Ureter (tissue), 1 donor: ENCODE results near the gene WT1. TPM values are rescaled to one million over a fixed set of nuclear protein-coding genes. Genes with fewer than 3 reads are reported as not detected.
"Not testable (repeated sequence)": the region's sequence is repeated elsewhere in the genome, so short reads cannot be mapped to it uniquely, and the experiment has no call there.

Experiments used
- DNase-seq: peaks from one replicate; pipeline ENCODE4 v3.0.0-alpha.2; 2020; ENCODE audit warnings: low spot score
- total RNA-seq: library from RNA; stranded (reverse); gene quantifications from one replicate; pipeline ENCODE4 v1.2.4, GENCODE V29; 2023
- donor health status: DM: yes; HTN: yes; CAD: no.

The WT1 gene
- 0.49 TPM for total RNA-seq

DNA sequence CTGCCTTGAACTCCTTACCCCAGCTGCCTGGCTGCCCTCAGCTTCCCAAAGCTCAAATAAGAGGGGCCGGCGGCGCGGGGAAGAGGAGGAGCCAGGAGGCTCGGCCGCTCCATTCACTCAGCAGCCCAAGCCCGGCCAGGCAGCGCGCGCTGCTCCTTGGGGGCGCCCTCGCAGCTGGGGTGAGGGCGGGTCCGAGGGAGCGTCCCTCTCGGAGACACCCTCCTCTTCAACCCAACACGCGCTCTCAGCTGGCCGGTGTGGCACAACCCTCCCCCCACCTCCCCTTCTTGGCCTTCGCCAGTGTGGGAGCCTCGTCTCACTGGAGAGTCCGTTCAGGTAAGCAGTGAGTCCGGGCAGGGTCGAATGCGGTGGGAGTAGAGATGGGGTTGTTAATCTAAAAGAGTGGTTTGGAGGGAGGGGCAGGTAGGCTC is at the start of gene WT1:
Gene WT1 (minus strand): TSS at position 29 of the 431 bp plus-strand sequence.
- no peak for DNase-seq

DNA sequence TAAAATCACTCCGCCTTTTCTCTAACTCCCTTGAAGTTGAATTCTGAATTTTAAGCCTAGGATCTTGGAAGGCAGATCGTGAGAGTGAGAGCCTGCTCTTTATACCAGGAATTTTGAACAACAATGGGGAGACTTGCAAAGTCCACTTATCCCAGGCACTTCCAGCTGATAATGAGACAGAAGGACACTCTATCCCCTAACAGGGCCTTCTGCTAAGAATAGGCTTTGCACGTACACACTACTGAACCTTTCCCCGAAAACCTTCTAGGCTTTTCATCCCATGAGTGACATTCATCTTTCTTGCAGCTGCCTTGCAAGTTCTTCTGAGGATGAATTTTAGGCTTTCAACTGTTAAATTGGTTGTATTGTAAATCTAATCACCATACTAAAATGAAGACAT is 44.0 kb upstream of the WT1 start:
- no peak for DNase-seq

DNA sequence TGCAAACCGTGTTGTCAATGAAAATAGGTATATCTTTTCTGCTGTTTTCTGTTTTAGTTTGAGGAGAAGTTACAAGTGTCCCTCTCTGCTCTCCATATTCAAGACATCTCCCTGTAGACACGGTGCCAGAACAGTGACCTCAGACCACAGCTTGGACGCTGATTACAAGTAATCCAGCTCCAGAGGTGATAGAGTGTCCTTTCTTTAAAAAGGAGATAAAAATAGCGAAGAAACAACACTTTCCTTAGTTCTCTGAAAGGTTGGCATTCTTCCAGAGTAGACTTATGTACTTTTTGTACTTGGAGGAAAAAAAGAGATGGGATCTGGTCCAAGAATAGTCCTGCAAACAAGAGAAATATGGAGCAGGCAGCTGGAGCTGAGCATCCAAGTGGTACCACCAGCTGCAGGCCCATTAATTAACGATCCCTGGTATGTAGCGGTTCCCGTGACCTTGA is 43.0 kb upstream of the WT1 start:
- no peak for DNase-seq

DNA sequence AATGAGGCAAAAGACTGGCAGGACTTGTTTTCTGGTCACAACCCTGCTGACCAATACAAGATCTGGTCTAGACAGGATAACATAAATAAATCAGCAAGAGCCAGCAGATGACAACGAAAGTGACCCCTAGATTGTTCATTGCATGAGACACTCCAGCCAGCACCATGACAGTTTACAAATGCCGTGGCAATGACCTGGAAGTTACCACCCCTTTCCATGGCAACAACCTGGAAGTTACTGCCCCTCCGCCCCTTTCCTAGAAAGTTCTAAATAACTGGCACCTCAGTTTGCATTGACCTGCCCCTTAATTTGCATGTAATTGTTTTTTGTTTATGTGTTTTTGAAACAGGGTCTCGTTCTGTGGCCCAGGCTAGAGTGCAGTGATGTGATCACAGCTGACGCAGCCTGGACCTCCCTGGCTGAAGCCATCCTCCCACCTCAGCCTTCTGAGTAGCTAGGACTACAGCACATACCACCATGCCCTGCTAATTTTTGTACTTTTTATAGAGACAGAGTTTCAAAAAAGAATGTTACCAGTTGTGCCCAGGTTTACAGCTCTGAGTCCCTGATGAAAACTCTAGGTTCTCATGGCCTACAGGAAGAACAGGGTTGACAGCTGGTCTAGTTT is 38.1 kb upstream of the WT1 start:
- DNase-seq, result no peak

DNA sequence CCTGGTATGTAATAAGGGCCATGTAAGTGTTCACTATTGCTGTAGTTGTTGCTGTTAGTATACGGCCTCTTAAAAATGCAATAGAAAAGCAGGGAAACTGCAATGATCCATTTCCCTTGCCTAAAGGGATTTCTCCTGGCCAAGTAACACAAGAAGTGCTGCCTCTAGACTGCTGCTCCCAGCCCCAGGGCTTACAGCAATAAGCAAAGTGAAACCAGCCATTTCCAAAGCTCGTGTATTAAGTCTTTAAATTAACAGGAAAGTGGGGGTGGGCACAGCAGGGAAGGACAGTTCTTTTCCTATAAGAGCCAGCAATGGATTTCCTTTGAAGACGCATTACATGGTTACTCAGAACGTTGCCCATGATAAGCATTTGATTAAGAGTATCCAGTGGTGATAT is 36.9 kb upstream of the WT1 start:
- DNase-seq, result no peak

DNA sequence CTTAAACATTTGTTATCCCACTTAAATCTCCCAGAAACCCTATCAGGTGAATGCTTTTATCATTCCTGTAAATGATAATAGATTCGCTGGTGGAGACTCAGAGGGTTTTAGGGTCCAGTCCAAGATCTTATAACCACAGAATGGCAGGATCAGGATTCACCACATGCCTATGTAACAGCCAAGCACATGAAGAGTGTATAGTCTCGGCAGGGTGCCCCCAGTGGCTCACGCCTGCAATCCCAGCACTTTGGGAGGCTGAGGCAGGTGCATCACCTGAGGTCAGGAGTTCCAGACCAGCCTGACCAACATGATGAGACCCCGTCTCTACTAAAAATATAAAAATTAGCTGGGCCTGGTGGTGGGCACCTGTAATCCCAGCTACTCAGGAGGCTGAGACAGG is 36.2 kb upstream of the WT1 start:
- DNase-seq, result not testable (repeated sequence)

DNA sequence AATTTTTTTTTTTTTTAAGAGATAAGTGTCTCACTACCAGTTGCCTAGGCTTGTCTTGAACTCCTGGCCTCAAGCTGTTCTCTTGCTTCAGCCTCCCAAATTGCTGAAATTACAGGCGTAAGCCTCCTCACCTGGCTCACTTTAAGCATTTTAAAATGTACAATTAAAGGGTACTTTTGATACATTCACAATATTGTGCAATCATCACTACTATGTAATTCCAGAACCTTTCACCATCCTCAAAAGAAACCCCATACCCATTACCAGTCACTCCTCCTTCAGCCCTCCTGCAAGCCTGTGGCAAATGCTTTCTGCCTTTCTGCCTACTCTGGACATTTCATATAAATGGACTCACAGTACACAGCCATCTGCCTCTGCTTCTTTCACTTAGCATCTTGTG is 34.5 kb upstream of the WT1 start:
- DNase-seq, result no peak

DNA sequence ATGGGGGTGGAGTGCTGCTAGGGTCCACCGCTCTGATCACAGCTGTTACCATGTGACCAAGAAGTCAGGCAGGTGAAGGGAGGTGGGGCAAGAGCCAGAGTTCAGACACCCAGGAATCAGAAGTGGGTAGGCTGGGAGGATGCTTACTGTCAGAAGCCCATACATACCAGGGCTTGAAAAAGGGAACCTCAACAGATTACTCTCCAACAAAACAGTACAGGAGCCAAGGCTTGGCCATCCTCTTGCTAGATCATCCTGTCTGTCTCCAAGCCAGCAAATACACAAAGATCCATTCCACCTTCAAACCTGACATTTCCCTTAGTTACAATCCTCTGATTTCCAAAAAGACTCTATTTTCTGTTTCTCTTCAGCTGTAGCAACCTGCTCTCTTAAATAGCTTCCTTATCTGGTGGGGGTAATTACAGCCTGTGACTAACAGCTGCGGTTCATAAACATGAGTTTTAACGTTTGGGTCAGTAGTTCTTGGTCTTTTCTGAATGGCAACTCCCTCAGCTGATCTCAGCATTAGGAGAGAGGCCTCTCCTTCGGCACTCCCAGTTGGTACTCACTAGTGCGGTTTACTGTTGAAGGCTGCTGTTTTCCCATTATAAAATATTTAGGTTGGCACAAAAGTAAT is 31.1 kb upstream of the WT1 start:
- no peak for DNase-seq

DNA sequence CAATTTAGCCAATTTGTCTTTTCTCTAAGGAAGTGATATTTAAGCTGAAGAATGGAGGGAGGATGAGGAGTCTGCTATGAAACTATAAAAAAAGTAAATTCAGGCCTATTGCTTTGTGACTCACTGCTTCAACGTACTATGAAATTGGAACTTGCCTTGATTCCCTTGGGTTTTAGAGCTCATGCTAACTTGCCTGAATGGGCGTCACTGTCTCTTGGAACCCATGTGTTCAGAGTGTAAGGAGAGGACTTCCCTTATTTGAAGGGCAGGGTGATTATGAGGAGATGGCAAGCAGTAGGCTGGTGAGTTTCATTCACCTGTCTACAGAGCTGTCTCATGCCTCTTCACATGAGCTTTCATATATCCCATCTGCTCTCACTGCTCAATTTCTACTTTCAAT is 28.7 kb upstream of the WT1 start:
- no peak for DNase-seq

DNA sequence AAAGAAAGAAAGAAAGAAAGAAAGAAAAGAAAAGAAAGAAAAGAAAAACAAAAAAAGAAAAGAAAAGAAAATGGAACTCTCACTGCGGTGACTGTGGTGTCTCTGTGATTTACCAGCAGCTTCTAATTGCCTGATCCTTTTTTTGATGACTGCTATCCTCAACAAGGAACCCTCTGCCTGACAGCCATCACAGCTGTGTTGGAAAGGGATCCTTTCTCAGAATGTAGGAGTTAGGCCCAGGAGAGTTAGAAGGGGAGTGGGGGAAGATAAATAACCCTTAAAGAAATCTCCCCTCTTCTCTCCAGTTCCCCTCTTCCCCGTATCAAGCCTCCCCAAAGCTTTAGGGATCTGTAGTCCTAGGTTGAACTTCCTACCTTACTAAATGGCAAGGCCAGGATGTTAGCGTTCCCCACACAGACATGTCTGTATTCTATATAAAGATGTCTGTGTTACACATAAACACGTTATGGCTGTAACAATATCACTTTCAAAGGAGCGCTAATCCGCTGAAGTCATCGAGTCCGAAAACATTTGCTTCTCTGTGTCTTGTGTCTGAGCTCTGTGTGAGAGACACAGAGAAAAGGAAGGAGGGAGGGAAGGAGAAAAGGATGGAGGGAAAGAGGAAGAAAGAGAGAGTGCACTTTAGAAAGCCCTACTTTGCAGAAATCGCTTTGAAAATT is 26.8 kb upstream of the WT1 start:
- DNase-seq, result no peak

DNA sequence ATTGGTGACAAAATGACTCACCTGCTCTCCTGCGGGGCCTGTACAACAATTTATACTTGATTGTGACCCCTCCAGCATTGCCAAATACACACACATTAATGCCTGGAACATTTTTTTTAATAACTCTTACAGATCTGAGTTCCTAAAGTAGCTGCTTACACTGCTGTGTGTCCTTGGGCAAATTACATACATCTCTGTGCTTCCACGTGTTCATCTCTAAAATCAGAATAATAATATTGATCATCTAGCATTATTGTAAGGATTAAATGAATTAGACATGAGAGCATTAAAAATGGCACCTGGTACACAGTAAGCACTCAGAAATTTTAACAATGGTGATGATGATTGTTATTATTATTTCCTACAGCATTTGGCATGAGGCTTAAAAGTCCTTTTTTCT is 21.5 kb upstream of the WT1 start:
- DNase-seq, result no peak

DNA sequence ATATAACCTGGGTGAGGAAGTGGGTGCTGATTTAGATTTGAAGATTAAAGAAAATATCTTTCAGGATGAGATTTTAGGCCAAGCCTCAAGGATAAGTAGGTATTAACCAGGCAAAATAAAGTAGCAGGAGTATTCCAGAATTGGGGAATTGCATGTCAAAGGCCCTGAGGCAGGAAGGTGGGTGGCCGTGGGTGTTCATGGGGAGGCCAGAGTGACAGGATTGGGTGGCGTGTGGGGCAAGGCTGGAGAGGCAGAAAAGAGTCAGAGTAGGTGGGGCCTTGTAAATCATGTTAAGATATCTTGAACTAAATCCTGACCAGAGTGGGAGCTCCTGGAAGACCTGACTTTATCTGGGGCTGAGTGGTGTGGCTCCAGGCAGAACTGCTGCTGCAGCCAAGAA is 19.7 kb upstream of the WT1 start:
- DNase-seq, result no peak

DNA sequence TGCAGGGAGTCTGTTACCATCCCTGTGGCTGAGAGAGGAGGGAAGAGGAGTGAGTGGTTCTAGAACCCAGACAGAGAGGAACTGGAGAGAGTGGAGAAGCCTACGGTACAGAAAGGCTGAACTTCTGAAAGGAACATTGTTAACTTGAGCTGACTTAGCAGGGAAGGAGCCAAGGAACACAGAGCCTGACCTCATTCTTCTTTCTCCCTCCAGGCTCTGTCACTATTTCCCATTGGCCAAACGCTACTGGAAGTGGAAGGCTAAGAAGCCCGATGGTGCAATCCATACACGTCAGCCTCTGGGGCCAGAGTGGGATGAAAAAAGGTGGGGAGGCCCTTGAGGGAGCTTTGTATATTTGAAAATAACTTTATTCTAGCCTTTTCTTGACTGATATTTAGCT is 16.5 kb upstream of the WT1 start:
- no peak for DNase-seq

DNA sequence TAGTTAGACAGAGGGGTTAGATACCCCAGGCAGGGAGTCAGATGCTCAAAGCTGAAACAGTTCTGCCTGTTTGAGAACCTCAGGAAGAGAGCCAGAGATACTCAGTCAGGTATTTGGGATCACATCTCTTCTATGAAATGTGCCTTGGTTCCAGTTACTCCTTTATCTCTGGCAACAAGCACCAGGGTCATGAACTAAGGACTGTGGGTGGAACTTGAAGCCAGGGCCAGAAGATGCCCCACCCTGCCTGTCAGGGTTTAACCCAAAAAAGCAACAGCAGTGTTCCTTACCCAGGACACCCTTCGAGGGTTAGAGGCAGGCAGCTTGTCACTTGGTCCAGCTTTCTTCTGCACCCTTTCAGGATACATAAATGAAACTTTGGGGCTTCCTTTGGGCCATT is 15.0 kb upstream of the WT1 start:
- DNase-seq, result no peak

DNA sequence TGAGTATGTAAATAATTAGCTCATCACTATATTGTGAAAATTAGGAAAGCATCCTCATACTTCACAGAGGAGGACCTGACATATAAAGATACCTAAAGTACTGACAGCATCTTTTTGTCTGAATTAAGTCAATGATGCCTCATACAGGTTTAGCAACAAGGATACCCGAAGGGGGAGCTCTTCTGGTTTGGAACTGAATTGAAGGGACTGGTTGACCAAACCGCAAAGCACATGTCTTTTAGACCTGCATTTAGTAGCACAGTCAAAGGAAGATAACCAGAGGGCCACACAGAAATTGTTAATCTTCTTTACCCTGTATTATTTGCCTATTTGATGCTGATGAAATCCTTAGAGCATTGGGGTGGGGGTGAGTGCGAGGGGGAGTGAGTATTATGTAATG is 12.9 kb upstream of the WT1 start:
- DNase-seq, result no peak

DNA sequence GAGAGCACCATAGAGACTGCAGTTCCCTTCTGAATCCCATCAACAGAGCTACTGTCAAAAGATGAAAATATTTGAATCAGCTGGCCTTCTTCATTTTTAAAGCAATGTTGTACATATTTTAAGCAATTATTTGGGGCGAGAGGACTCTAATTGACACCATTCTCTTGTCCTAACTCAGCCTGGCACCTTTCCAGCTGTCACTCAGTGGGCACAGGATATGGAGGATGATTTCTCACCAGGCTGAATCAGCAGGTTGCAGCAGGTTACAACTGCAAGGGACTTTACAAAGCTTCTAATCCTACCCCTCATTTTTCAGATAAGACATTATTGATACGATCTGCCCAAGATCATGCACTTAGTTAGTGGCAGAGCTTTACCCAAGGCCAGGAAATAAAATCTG is 11.9 kb upstream of the WT1 start:
- no peak for DNase-seq

DNA sequence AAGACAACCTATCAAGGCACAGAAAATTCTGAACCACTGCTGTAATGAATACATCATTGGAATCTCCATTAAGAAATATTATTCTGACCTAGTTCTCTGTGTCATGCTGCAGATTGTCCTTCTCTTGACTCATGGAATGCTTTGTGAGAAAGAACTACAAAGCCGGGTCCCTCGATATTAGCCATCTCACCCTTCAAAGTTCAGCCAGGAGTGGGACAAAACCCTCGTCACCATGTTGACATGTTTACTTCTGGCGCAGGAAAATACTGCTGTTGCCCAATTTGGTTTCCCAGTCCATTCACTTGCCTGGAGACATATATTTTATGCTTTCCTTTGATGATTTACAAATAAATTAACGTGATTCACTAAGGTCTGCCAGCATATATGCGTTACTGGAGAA is 10.9 kb upstream of the WT1 start:
- DNase-seq, result no peak

DNA sequence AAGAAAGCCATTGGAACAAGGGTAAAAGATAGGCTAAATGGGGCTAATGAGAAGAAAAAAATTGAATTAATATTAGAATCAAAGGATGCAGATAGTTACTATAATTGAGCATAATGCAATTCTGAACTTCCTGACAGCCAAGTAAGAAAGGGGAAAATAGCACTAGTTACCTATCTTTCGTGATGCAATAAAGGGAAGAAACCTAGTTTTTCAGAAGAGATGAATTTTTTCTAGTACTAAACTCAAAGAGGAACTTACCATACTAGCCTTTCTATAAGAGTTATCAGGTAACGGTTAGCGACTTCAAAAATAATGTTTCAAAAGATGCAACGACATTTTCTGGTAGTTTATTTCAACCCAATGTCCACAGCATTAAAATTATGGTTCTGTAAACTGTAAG is 8.8 kb upstream of the WT1 start:
- no peak for DNase-seq

DNA sequence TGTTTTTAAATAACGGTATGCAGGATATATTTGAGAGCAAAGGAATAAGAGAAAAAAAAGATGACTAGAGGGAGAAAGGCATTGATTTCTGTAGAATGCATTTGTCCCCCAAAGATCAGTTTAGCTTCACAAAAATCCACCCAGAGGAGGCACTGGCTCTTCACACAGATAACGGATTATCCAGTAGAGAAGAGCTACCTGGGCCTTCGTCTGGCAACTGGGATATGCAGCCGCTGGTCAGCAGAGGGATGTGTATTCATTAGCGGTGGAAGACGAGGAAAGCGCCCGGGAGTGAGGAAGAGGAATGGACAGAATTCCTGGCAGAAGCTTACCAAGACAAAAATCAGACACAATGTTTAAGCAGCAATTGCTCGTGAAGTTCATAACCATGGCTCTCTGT is 5.6 kb upstream of the WT1 start:
- DNase-seq, result no peak

DNA sequence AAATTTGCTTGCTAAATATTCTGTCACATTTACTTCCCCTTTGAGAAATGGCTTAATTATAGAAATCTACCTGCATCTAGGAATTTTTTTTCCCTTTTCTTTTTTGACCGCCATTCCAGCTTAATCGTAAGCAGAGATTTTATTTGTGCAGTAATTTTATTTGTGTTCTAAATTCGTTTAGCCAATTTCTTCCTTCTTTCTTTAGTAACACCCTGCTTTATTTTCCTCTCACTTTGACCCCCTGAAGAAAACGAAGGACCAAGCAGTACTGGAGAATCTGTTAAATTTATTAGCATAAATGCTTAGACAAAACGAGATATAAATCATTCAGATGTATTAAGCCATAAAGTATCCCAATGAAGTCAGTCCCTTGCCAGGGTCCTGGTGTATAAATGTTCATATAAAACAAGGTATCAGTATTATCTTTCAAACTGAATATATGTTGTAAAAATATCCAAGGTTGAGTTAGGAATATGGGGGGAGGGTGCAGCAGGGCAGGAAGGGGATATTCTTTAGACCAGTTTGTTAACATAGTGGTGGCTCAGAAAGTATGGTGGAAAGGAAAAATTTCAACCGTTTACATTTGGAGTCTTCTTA is 5.1 kb upstream of the WT1 start:
- DNase-seq, result no peak

DNA sequence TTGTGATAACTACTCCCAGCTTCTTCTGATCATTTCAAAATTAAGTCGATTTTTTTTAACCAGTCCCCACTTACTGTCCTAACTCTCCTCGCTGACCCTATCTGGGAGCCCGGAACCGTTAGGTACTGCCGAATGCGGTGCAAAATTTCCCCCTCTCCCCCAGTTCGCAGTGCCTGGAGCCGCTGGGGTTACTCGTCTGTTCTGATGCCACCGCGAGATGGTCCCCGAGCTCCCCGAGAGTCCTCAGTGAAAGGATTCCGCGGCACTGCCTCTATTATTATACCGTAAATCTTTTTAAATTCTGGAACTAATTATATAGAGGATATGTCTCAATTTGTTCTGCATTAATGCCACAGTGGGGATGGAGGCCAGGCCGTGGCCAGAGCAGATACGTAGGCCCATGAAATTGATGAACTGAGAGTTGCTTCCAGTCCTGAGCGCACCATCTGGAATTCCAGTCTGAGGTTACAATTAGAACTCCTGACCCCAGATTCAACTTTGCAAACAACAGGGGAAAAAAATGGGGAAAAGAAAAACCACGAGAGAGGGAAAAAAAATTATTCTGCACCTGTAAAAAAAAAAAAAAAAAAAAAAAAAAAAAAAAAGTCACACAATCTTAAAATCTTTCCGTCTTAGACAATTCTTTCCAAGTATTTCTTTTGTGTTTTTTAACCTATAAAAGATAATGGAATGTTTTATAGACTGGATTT is 4.3 kb upstream of the WT1 start:
- DNase-seq, result no peak

DNA sequence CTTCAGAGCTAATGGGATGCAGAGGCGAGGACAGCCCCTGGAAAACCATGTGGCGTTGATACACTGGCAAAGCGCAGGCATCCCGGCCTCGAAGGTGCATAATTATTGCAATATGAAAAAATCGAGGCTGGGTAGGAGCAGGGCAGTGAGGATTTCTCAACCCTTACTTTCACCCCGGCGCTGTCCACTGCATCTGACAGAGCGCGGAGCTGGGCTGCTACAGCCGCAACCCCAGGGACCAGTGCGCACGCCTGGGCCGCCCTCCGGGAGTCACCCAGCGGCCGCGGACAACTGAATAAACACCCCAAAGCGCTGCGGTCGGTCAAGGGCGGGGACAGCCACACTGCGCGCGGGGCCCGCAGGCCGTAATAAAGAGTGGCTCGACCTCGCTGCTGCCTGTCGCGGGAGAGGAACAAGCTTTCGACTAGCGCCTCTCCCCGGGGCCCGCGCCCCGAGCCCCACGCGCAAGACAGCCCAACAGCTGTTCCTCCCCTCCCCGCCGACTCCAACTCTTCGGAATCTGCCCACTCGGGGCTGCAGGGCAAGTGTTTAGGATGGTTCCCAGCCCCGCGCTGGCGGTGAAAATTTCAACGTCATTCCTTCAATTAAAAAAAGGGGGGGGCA is 3.6 kb upstream of the WT1 start:
- no peak for DNase-seq
